Measurements from ENCODE around the gene C12orf50. TPM values are rescaled to one million over a fixed set of nuclear protein-coding genes. Genes with fewer than 3 reads are reported as not detected.

The C12orf50 gene
- total RNA-seq, 1 donor from 2014 or later: 0.37 TPM

GRCh38 chr12:88015825-88016224, 13.4 kb downstream of the C12orf50 start:
- Mint-ChIP-seq H3K27ac (ENCODE audit: unreplicated experiment) (no peak overlapping the region), H3K4me3 (no peak overlapping the region), H3K27me3 (ENCODE audit: low read depth) (no peaks in the 10 kb centered on the region), H3K36me3 (ENCODE audit: low read depth) (peaks cover 8% of the 10 kb centered on the region), H3K4me1 (no peaks in the 10 kb centered on the region), H3K9me3 (peaks cover 16% of the 10 kb centered on the region)
- DNase-seq (ENCODE audit: low read depth, low spot score): no peak
- no peak for TF ChIP-seq CTCF (conservative IDR thresholded peaks at IDR 0.05)

- no peak overlapping the region for H3K27ac Mint-ChIP-seq (ENCODE audit: unreplicated experiment)
- H3K4me1 Mint-ChIP-seq: no peaks in the 10 kb centered on the region
- no peak for TF ChIP-seq CTCF (conservative IDR thresholded peaks at IDR 0.05)
- H3K9me3 Mint-ChIP-seq: peaks cover 2% of the 10 kb centered on the region
- H3K4me3 Mint-ChIP-seq: no peak overlapping the region
- H3K36me3 Mint-ChIP-seq (ENCODE audit: low read depth): no peaks in the 10 kb centered on the region
- DNase-seq (ENCODE audit: low read depth, low spot score): no peak
- H3K27me3 Mint-ChIP-seq (ENCODE audit: low read depth): no peaks in the 10 kb centered on the region
Observed at GRCh38 chr12:88011755-88012154, 17.4 kb downstream of the C12orf50 start.

DNA sequence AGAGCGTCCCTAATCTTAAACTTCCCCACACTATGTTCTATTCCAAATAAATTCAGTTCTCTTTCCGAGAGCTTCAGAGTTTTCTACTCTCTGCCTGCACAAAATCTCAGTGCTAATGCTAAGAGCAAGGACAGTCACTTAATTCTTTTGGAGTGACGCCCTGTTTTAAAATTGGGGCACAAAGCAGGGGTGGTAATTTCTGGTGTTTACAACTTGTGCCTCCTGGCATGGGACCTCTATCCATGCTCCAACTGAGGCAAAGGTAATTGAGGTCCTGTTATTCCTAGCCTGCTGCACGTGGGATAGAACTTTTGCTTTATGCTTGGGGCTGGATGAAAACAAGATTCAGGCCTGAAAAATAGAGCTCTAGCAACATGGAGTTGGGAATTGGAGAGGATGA, 22.9 kb downstream of the C12orf50 start:
- H3K9me3 Mint-ChIP-seq: peaks cover 6% of the 10 kb centered on the region
- no peak overlapping the region for H3K4me3 Mint-ChIP-seq
- H3K27ac Mint-ChIP-seq (ENCODE audit: unreplicated experiment): peak overlapping the region; percentile 62
- H3K4me1 Mint-ChIP-seq: no peaks in the 10 kb centered on the region
- no peak for TF ChIP-seq CTCF (conservative IDR thresholded peaks at IDR 0.05)
- DNase-seq (ENCODE audit: low read depth, low spot score): no peak
- no peaks in the 10 kb centered on the region for H3K27me3 Mint-ChIP-seq (ENCODE audit: low read depth)
- no peaks in the 10 kb centered on the region for H3K36me3 Mint-ChIP-seq (ENCODE audit: low read depth)

- Mint-ChIP-seq H3K27me3 (ENCODE audit: low read depth) (peaks cover 3% of the 10 kb centered on the region), H3K27ac (ENCODE audit: unreplicated experiment) (no peak overlapping the region), H3K4me3 (no peak overlapping the region), H3K36me3 (ENCODE audit: low read depth) (no peaks in the 10 kb centered on the region), H3K4me1 (no peaks in the 10 kb centered on the region), H3K9me3 (peaks cover 6% of the 10 kb centered on the region)
- no peak for DNase-seq (ENCODE audit: low read depth, low spot score)
- TF ChIP-seq CTCF (conservative IDR thresholded peaks at IDR 0.05): no peak
Observed at GRCh38 chr12:88001327-88001726, 27.9 kb downstream of the C12orf50 start.

- no peaks in the 10 kb centered on the region for H3K9me3 Mint-ChIP-seq
- H3K27ac Mint-ChIP-seq (ENCODE audit: unreplicated experiment): no peak overlapping the region
- H3K4me3 Mint-ChIP-seq: no peak overlapping the region
- peak; percentile 87 for TF ChIP-seq CTCF (conservative IDR thresholded peaks at IDR 0.05)
- peak; percentile 56 for DNase-seq (ENCODE audit: low read depth, low spot score)
- peaks cover 3% of the 10 kb centered on the region for H3K27me3 Mint-ChIP-seq (ENCODE audit: low read depth)
- H3K36me3 Mint-ChIP-seq (ENCODE audit: low read depth): no peaks in the 10 kb centered on the region
- no peaks in the 10 kb centered on the region for H3K4me1 Mint-ChIP-seq
Observed at GRCh38 chr12:87995581-87996178, 33.5 kb downstream of the C12orf50 start.

Measured in neural crest cell (in vitro differentiated cells).